Spleen (tissue), 11 donors: Measurements from ENCODE around the gene PARD3. TPM values are rescaled to one million over a fixed set of nuclear protein-coding genes. Genes with fewer than 3 reads are reported as not detected.

Experiments
- DNase-seq: peaks from one replicate; pipeline ENCODE4 v3.0.0-alpha.2; 2020
- H3K27ac ChIP-seq, 8 donors: fragments of 200-600 bp; sonication (generic) in 7 of 8; 1 replicate in 4 of 8; 2 replicates in 4 of 8; pipeline versions ENCODE4 v1.5.0 to v1.8.0; 2016 to 2021; ENCODE audit warnings: inconsistent platforms in 4 of 8, mild to moderate bottlenecking in 4 of 8, moderate library complexity in 1 of 8
- H3K27me3 ChIP-seq, 7 donors: fragments of 200-600 bp; sonication (generic) in 6 of 7; replicated peaks in 1 of 7; 1 replicate in 4 of 7; 2 replicates in 3 of 7; pipeline versions ENCODE4 v1.5.0 to v1.8.0; 2016 to 2021; ENCODE audit warnings: inconsistent platforms in 3 of 7, mild to moderate bottlenecking in 1 of 7
- H3K36me3 ChIP-seq, 6 donors: fragments of 200-600 bp; sonication (generic) in 5 of 6; 1 replicate in 4 of 6; 2 replicates in 2 of 6; pipeline versions ENCODE4 v1.5.0 to v1.8.0; 2016 to 2021; ENCODE audit warnings: inconsistent platforms in 2 of 6
- H3K4me1 ChIP-seq, 6 donors: fragments of 200-600 bp; sonication (generic) in 5 of 6; 1 replicate in 3 of 6; 2 replicates in 3 of 6; pipeline versions ENCODE4 v1.5.0 to v1.8.0; 2016 to 2021; ENCODE audit warnings: inconsistent platforms in 3 of 6
- H3K4me3 ChIP-seq, 8 donors: fragments of 200-600 bp; sonication (generic) in 7 of 8; 1 replicate in 4 of 8; 2 replicates in 4 of 8; pipeline versions ENCODE4 v1.5.0 to v1.8.0; 2016 to 2021; ENCODE audit warnings: inconsistent platforms in 4 of 8, mild to moderate bottlenecking in 4 of 8, moderate library complexity in 2 of 8
- H3K9me3 ChIP-seq, 8 donors: fragments of 200-600 bp; sonication (generic) in 7 of 8; 1 replicate in 4 of 8; 2 replicates in 4 of 8; pipeline versions ENCODE4 v1.5.0 to v1.8.0; 2016 to 2021; ENCODE audit warnings: inconsistent platforms in 4 of 8
- CTCF ChIP-seq, 11 experiments: fragments of 200-600 bp in 7 of 11; fragments of 450-650 bp in 4 of 11; sonication (generic) in 4 of 11; IDR thresholded peaks in 8 of 11; conservative IDR thresholded peaks in 3 of 11; 1 replicate in 7 of 11; 2 replicates in 4 of 11; pipeline versions ENCODE4 v1.4.0 to v1.8.0; 2016 to 2021; ENCODE audit warnings: antibody characterized with exemption in 11 of 11, inconsistent platforms in 4 of 11, mild to moderate bottlenecking in 1 of 11
- POLR2A ChIP-seq, 3 donors: fragments of 450-650 bp; IDR thresholded peaks; one replicate each; pipeline ENCODE4 v1.5.1; 2017; ENCODE audit warnings: antibody characterized with exemption in 3 of 3, mild to moderate bottlenecking in 1 of 3
- POLR2AphosphoS5 ChIP-seq, 3 donors: sonication (generic); formaldehyde crosslinking; IDR thresholded peaks; one replicate each; pipeline ENCODE4 v1.5.1; 2017; ENCODE audit warnings: antibody characterized with exemption in 3 of 3
- WGBS, 5 donors: extraction: QIAGEN DNeasy Blood & Tissue Kit in 3 of 5; methylation state at CpG; one replicate each; pipeline versions ENCODE4 v1.1.5 to v1.1.7; 2013 to 2018; 5-methylcytosine and 5-hydroxymethylcytosine counted together
- intact Hi-C: fragments of 100-400 bp; cut with DNase I; formaldehyde crosslinking; loops from one replicate; pipeline ENCODE4 v1.15.0; 2023; ENCODE audit warnings: low total_unique reads
- polyA plus RNA-seq, 3 donors: library from polyadenylated mRNA; stranded (reverse); fragments of 200-250 nt; gene quantifications; one replicate each; pipeline ENCODE4 v1.2.1, GENCODE V29; 2013
- total RNA-seq, 7 donors: library from RNA; depleted of rRNA in 3 of 7; stranded (reverse); fragments of >200 nt in 3 of 7; fragmentation: NEBNext Ultra II Directional in 4 of 7; extraction: Animal tissue kit (Norgen Biotek cat#: 25700) in 4 of 7; gene quantifications; one replicate each; pipeline versions ENCODE4 v1.1.0 to v1.2.1, GENCODE V29; 2016 to 2021
- donor health status: healthy with polysubstance abuse.
- donor health status: DM: no; HTN: no; CAD: no; lungs with moderate emphysema.
- donor health status: DM: no; HTN: no; CAD: no.
- donor health status: Bipolar disorder and iron deficiency.
- donor health status: healthy.
- donor health status: DM: no; HTN: no; CAD: no.
- donor health status: DM: yes; HTN: yes; CAD: no.

The PARD3 gene
- total and polyA plus RNA-seq, 10 donors: 2.8 to 18.9 (median 10.8) TPM

- no peaks in the 10 kb centered on the region for H3K36me3 ChIP-seq
- WGBS, 5 donors: 84 to 90% (median 87%) methylated on average over 20 of the region's 20 CpGs
Observed at GRCh38 chr10:34109952-34110702, 705.0 kb downstream of the PARD3 start.

GRCh38 chr10:34109495-34109894, 705.6 kb downstream of the PARD3 start:
- 90 to 96% (median 91%) methylated on average over 7 of the region's 7 CpGs for WGBS, 5 donors
- H3K9me3 ChIP-seq: peaks cover 0 to 2% (median 0%) of the 10 kb centered on the region in 8 donors
- no peaks in the 10 kb centered on the region for H3K27me3 ChIP-seq
- TF ChIP-seq CTCF (IDR thresholded peaks at IDR 0.05 in 8 of 11, conservative IDR thresholded peaks at IDR 0.05 in 3 of 11): no peak
- TF ChIP-seq POLR2A (IDR thresholded peaks at IDR 0.05): no peak
- TF ChIP-seq POLR2AphosphoS5 (IDR thresholded peaks at IDR 0.05): no peak
- H3K36me3 ChIP-seq: no peaks in the 10 kb centered on the region
- intact Hi-C loops: no loop called here
- peaks cover 0 to 3% (median 0%) of the 10 kb centered on the region in 6 donors for H3K4me1 ChIP-seq
- H3K27ac ChIP-seq: no peak overlapping the region
- no peak overlapping the region for H3K4me3 ChIP-seq
- no peak for DNase-seq

More at GRCh38 chr10:34109952-34110702, 705.0 kb downstream of the PARD3 start:
- Histone ChIP-seq H3K27me3 (no peaks in the 10 kb centered on the region), H3K9me3 (peaks cover 0 to 2% (median 0%) of the 10 kb centered on the region in 8 donors), H3K27ac (no peak overlapping the region), H3K4me1 (peaks cover 0 to under 1% (median 0%) of the 10 kb centered on the region in 6 donors), H3K4me3 (no peak overlapping the region)
- no peak for DNase-seq
- intact Hi-C loops: no loop called here
- TF ChIP-seq POLR2AphosphoS5 (IDR thresholded peaks at IDR 0.05): no peak
- TF ChIP-seq POLR2A (IDR thresholded peaks at IDR 0.05): no peak
- TF ChIP-seq CTCF (IDR thresholded peaks at IDR 0.05 in 8 of 11, conservative IDR thresholded peaks at IDR 0.05 in 3 of 11): no peak

DNA sequence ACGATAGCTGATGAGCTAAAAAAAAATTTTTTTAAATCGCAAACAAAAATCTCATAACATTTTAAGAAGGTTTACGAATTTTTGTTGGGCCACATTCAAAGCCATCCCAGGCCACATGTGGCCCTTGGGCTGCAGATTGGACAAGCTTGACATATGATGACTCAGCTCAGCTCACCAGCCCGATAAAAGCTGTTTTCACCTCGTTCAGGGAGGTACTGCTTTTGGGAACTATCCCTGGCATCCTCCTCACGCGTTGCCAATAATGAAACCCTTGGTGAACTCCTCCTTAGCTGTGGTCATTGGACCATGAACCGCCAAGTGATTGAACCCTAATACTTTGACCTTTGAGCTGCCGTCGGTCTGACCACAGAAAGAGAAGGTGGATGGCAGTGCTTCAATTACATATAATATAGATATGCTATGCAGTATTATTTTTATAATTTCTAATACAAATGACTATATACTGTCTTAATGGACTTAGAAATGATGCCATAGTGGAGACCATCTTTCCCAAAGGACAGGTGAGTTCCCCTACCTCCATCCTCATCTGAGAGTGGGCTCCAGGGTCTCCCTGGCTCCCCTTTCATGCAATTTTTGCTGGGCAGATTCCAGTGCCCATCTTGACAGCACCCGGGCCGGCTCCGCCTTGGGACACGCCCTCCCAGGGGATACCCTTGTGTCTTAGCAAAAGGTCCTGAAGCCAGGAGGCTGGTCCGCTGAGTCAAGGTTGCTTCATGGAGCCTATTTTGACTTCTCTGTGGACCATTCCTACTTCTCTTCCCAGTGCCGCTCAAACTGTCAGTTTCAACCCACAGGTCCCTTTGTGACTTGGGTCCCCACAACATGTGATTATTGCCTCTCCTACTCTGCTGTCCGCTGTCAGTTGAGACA, 707.2 kb downstream of the PARD3 start:
- no peak overlapping the region for H3K4me3 ChIP-seq
- intact Hi-C loops: no loop called here
- H3K9me3 ChIP-seq: peaks cover 0 to 2% (median 0%) of the 10 kb centered on the region in 8 donors
- no peak for DNase-seq
- peaks cover 0 to 3% (median 0%) of the 10 kb centered on the region in 6 donors for H3K4me1 ChIP-seq
- H3K27me3 ChIP-seq: no peaks in the 10 kb centered on the region
- TF ChIP-seq POLR2A (IDR thresholded peaks at IDR 0.05) (no peak), POLR2AphosphoS5 (IDR thresholded peaks at IDR 0.05) (no peak), CTCF (IDR thresholded peaks at IDR 0.05 in 8 of 11, conservative IDR thresholded peaks at IDR 0.05 in 3 of 11) (no peak)
- 89 to 96% (median 94%) methylated on average over 17 of the region's 17 CpGs for WGBS, 5 donors
- no peaks in the 10 kb centered on the region for H3K36me3 ChIP-seq
- no peak overlapping the region for H3K27ac ChIP-seq
